GM12892 (cell line): ENCODE measurements around the gene SYNJ2.

Source experiments
- POLR2A ChIP-seq: IDR thresholded peaks from 2 replicates; pipeline ENCODE4 v1.6.1; 2011; ENCODE audit warnings: low read depth, low read length, control low read depth
- POLR2AphosphoS5 ChIP-seq: IDR thresholded peaks from 2 replicates; pipeline ENCODE4 v1.6.1; 2011; ENCODE audit warnings: low read depth, low read length, control low read depth
- TAF1 ChIP-seq: IDR thresholded peaks from 2 replicates; pipeline ENCODE4 v1.6.1; 2011; ENCODE audit warnings: low read depth, mild to moderate bottlenecking, control low read depth, low read length, borderline replicate concordance

DNA sequence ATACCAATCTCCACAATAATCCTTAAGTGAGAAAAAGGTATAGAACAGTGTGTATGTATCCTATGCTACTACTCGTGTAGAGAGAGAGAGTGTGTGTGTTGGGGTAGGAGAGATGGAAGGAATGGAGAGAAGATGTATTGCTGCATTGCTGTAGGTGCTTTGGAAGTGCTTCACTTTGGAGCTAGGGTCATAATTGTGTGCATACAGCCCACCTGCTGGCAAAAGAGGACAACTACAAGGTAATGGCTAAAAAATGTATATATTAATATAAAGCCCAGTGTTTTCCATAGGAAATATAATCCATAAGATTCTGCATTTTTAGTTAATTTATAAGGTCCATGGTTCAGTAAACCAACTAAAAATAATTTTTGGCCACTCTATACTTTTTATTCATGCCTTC is 150.3 kb downstream of the SYNJ2 start:
- TF ChIP-seq POLR2A (no peak), POLR2AphosphoS5 (no peak), TAF1 (no peak)
